LNCaP clone FGC (cell line): ENCODE data around the gene CTNNBIP1.

Experiments used
- DNase-seq: peaks from one replicate; pipeline ENCODE4 v3.0.0-alpha.2; 2011; ENCODE audit warnings: low read depth
- H3K4me3 ChIP-seq: 2 replicates; pipeline ENCODE4 v1.5.1; 2011; ENCODE audit warnings: mild to moderate bottlenecking, low read depth, low read length, control low read depth
- TF ChIP-seq, protein P1 (sequence below): IDR thresholded peaks from 2 replicates; pipeline ENCODE4 v1.5.1; 2012; ENCODE audit warnings: mild to moderate bottlenecking; ENCODE audit not compliant: control insufficient read depth, insufficient read depth; ENCODE audit errors: extremely low read depth

Gene CTNNBIP1

DNA sequence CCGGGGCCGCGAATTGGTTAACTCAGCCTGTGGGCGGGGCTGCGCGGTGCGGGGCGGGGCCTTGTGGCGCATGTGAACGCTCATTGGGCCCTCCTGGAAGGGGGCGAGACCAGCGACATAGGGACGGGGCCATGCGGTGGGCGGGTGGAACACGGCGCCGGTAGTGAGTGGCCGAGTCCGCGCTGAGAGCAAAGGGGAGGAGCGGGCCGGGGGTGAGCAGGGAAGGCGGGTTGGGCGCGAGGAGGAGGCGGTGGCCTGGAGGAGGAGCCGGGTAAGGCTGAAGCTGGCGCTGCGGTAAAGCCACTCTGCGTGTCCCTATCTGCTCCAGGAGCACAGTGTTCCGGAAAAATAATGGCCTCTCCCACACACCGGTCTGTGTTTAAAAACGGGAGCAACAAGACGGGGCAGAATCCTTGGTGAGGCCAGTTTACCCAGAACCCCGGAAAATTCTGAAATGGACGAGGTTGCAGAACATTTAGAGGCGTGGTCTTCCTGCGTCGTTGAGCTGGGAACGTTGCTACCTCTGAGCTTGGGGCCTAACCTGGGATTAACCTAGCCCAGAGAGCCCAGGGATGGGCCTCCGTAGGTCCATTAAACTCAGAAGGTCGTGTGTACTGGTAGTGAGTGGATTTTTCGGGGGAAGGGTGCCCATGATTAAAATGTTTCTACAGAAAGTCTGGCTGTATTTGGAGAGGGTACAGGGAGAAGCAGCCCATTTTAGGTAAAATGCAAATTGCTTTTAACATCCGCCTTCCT is 532 bp upstream of the CTNNBIP1 start:
- DNase-seq: peak; percentile 96
- TF ChIP-seq, protein P1, sequence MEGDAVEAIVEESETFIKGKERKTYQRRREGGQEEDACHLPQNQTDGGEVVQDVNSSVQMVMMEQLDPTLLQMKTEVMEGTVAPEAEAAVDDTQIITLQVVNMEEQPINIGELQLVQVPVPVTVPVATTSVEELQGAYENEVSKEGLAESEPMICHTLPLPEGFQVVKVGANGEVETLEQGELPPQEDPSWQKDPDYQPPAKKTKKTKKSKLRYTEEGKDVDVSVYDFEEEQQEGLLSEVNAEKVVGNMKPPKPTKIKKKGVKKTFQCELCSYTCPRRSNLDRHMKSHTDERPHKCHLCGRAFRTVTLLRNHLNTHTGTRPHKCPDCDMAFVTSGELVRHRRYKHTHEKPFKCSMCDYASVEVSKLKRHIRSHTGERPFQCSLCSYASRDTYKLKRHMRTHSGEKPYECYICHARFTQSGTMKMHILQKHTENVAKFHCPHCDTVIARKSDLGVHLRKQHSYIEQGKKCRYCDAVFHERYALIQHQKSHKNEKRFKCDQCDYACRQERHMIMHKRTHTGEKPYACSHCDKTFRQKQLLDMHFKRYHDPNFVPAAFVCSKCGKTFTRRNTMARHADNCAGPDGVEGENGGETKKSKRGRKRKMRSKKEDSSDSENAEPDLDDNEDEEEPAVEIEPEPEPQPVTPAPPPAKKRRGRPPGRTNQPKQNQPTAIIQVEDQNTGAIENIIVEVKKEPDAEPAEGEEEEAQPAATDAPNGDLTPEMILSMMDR: no peak
- H3K4me3 ChIP-seq: peak overlapping the region; percentile 71

DNA sequence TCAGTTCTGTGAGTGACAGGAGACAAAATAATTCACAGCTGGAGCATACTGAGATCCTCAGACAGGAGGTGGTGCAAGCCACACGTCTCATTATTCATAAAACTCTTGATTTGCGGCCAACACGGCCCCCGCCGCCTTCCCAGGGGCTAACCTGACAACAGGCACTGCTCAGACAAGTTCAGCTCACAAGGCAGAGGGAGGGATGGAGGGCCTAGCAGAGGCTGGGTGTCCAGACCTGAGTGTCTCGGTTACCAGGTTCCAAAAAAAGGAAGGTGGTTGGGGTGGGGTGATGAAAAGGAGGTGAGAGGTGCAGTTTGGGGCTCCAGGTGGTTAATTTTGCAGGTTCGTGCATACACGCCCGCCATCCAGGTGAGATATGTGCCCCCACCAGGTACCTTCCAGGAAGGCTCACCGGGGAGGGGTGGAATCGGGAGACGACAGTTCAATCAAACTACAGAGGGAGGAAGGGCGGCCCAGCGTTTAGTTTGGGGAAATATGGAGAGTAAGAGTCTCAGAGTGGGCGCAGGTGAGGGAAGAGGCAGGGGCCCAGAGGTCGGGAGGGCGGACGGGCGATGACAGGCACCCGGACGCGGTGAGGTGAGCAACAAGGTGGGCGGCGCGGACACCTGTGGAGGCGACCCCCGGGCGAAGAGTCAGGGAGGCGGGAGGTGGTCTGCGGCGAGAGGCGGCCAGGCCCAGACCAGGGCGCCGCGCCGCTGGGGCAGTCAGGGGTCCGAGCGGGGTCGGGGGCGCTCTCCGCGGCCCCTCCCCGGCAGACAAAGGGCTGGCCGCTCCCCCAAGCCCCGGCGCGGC is 629 bp downstream of the CTNNBIP1 start:
- DNase-seq: no peak
- H3K4me3 ChIP-seq: peak overlapping the region; percentile 87
- TF ChIP-seq, protein P1: no peak

DNA sequence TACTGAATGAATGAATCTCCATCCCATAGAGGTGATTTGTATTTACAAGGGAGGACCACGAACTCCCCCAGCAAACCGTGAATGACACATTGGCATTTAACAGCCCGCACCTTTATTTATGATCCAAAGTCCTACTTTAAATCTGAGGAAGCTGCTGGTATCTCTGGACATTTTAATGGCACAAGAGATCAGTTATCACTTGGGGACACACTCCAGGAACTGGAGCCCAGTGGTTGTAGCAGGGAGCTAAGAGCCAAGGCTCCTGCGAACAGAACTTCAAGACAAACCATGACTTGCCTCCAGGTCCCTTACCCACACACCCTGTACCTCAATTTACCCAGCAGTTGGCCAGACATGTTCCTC is 1.2 kb downstream of the CTNNBIP1 start:
- TF ChIP-seq, protein P1: no peak
- peak overlapping the region; percentile 87 for H3K4me3 ChIP-seq
- DNase-seq: no peak

DNA sequence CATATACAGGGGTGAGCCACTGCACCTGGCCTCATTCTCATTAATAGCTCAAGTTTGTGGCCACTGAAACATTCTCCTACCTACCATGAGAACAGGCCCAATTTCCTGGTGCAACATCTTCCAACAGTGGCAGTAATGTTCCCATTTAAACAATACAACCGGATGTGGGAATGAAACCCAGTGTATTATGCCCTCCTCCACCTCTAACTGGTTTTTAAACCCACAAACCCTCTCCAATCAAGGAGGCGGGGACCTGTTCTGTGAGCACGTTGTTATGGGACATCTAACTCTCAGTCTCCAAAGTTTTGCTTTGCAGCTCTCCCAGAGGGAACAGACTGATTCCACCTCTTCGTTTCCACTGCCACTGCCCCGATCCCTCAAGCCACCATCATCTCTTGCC is 2.6 kb downstream of the CTNNBIP1 start:
- H3K4me3 ChIP-seq: no peak overlapping the region
- TF ChIP-seq, protein P1: no peak
- no peak for DNase-seq

DNA sequence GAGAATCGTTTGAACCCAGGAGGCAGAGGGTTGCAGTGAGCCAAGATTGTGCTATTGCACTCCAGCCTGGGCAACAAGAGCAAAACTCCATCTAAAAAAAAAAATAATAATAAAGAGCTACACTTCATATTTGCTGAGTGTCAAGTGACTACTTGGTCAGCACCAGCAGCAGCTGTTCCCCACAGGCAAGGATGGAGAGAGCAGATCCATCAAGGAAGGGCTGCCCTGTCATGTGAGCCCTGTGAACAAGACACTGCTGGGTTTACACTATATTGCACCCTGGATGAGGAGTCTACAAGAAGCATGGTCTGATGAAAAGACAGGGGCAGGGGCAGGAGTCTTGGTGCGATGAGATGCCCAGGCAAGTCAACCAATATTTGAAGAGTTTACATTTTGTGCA is 3.6 kb downstream of the CTNNBIP1 start:
- TF ChIP-seq, protein P1: no peak

DNA sequence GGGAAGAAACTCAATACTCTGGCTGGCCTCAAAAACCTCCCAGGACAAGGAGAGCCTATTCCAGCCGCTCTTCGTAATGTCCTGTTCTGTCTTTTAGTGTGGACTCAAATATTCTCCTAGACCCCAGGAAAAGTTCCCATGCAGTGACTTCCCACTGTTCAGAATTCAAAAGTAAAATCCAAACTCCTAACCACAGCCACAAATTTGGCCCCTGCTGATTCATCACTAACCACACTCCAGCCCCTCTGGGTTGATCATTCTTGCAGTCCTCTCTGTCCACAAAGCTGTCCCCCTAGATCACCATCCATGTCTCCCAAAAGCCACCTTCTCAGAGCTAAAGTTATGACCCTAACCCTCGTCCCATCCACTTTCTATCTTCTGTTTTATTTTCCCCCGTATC is 5.1 kb downstream of the CTNNBIP1 start:
- no peak for DNase-seq
- no peak overlapping the region for H3K4me3 ChIP-seq
- TF ChIP-seq, protein P1: no peak

More for the DNA sequence above, 3.6 kb downstream of the CTNNBIP1 start:
- no peak overlapping the region for H3K4me3 ChIP-seq
- no peak for DNase-seq
